Neural progenitor cell (in vitro differentiated cells): ENCODE data around the gene BBX.

Experiments used
- CTCF ChIP-seq: fragments of 200-600 bp; sonication (generic); IDR thresholded peaks from 2 replicates; pipeline ENCODE4 v1.5.1; 2017; ENCODE audit warnings: antibody characterized with exemption, mild to moderate bottlenecking
- EZH2 ChIP-seq: fragments of 200-600 bp; sonication (generic); IDR thresholded peaks from 2 replicates; pipeline ENCODE4 v1.6.1; 2017; ENCODE audit warnings: antibody characterized with exemption, mild to moderate bottlenecking, moderate library complexity

DNA sequence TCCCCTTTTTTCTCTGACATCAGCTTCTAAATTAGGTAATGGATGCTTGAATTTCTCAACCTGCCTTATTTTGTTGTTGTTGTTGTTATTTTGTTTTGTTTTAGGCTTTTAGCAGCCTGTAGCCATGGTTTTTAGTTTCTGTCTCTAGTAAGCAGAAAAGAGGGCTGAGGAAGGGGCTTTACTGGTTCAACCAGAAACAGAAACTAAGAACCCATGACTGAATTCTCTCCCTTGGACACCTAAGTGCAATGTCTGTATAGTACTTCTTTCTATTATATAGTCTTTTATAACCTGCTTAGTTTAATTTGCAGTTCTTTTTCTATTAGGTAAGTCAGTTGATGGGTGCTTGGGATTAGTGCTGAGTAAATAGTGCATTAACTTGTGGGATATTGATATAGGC lies 129.0 kb downstream of the BBX start:
- TF ChIP-seq CTCF: no peak
- TF ChIP-seq EZH2: no peak
